GM12891 (cell line): ENCODE results near the gene PNPLA2.

ENCODE experiments used
- PAX5 ChIP-seq: IDR thresholded peaks from 2 replicates; pipeline ENCODE4 v1.6.1; 2011; ENCODE audit warnings: low read length, moderate library complexity, mild to moderate bottlenecking; ENCODE audit not compliant: insufficient read depth, severe bottlenecking
- POLR2A ChIP-seq: IDR thresholded peaks from 2 replicates; pipeline ENCODE4 v1.6.1; 2011; ENCODE audit warnings: low read depth, low read length, control low read depth
- POLR2AphosphoS5 ChIP-seq: IDR thresholded peaks from 2 replicates; pipeline ENCODE4 v1.6.1; 2011; ENCODE audit warnings: low read depth, low read length, control low read depth
- SPI1 ChIP-seq: IDR thresholded peaks from 2 replicates; pipeline ENCODE4 v1.6.1; 2011; ENCODE audit warnings: low read depth, low read length, control low read depth
- TAF1 ChIP-seq: IDR thresholded peaks from 2 replicates; pipeline ENCODE4 v1.6.1; 2011; ENCODE audit warnings: low read depth, low read length, control low read depth

DNA sequence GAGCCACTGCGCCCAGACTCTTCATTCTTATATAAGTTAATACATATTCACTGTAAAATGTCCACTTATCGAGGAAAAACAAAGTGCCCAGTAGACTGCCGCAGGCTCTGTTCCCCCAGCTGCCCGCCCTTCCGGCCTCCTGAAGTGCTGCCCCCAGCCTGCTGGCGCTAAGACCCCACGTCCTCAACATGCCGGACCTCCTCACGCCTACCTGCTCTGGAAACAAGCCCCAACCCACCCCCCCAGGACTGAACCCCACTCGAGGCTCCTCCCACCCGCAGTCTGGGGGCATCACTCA is 42.5 kb upstream of the PNPLA2 start:
- no peak for TF ChIP-seq SPI1
- TF ChIP-seq POLR2A = no peak
- no peak for TF ChIP-seq PAX5
- no peak for TF ChIP-seq TAF1
- TF ChIP-seq POLR2AphosphoS5 = no peak
